Measurements from ENCODE around the gene DNAH6.
A peak's percentile ranks its signal among the peaks of the same experiment; 100 is the strongest.
"Not testable (repeated sequence)": the region's sequence is repeated elsewhere in the genome, so short reads cannot be mapped to it uniquely, and the experiment has no call there.

DNAH6 gene

DNA sequence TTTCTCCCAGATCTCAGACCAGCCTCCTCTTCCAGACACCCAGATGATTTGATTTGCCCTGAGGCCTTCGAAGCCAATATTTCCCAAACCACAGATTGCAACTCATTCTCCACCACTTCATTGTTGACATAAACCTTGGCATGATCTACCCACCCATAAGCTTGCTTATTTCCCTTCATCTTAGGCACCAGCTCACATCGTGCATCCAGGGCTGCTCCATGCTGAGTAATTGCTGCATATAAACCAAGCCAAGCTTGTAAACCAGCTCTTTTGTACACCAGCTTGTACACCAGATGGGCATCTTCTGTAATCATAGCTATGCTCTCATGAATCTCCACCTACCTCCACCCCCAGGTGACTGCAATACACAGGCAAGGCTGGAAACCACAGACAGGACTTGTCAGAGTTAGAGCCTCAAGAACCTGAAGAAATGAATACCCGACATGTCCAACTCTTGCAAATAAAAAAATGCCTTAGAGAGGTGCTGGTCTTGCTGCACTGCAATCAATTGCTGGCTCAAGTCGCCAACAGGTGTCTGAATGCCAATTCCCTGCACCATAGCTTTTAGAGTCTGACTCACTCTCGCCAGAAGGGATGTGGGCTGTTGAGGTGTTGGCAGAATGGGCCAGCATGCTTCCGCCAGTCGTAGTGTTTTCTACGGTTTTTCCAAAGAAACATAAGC lies 333.1 kb downstream of the DNAH6 start:
- Mint-ChIP-seq H3K36me3 (ENCODE audit: low read depth) (peaks cover 16% of the 10 kb centered on the region), H3K4me3 (no peak overlapping the region), H3K27ac (no peak overlapping the region), H3K4me1 (ENCODE audit: low read depth) (peaks cover 31% of the 10 kb centered on the region), H3K9me3 (peaks cover 19% of the 10 kb centered on the region), H3K27me3 (peaks cover 2% of the 10 kb centered on the region)
- intact Hi-C loops (cut with micrococcal nuclease) = loop anchor here (10.0 kb wide), 1 partner anchor 65 kb away; no protein-coding TSS in a partner anchor

DNA sequence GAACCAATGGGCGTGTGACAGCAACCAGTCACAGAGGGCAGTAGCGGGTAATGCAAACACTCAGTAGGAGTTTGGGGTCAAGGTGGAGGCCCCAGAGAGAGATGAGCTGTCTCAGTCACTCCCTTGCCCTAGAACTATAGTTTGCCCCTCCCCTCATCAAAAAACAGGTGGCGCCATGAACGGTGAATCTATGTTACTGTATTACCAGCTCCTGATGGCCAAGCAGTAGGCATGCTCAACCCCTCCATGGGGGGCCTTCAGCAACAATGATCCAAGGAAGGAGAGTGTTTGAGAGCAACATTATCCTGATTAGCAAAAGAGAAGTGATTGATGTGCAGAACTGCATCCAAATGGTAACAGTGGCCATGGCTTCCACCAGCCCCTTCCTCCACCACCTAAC lies 334.2 kb downstream of the DNAH6 start:
- no peak overlapping the region for H3K27ac Mint-ChIP-seq
- peaks cover 33% of the 10 kb centered on the region for H3K4me1 Mint-ChIP-seq (ENCODE audit: low read depth)
- H3K4me3 Mint-ChIP-seq = no peak overlapping the region
- H3K36me3 Mint-ChIP-seq (ENCODE audit: low read depth) = peaks cover 16% of the 10 kb centered on the region
- H3K9me3 Mint-ChIP-seq = peaks cover 19% of the 10 kb centered on the region
- peaks cover 2% of the 10 kb centered on the region for H3K27me3 Mint-ChIP-seq
- intact Hi-C loops (cut with micrococcal nuclease) = no loop called here

- peaks cover 2% of the 10 kb centered on the region for H3K27me3 Mint-ChIP-seq
- intact Hi-C loops (cut with micrococcal nuclease) = no loop called here
- peaks cover 19% of the 10 kb centered on the region for H3K9me3 Mint-ChIP-seq
- no peak overlapping the region for H3K4me3 Mint-ChIP-seq
- H3K4me1 Mint-ChIP-seq (ENCODE audit: low read depth) = peaks cover 32% of the 10 kb centered on the region
- H3K27ac Mint-ChIP-seq = no peak overlapping the region
- H3K36me3 Mint-ChIP-seq (ENCODE audit: low read depth) = peaks cover 16% of the 10 kb centered on the region
Measured at GRCh38 chr2:84851876-84852275, 335.6 kb downstream of the DNAH6 start.

GRCh38 chr2:84854850-84855249 lies 338.6 kb downstream of the DNAH6 start:
- H3K4me3 Mint-ChIP-seq = no peak overlapping the region
- peaks cover 42% of the 10 kb centered on the region for H3K4me1 Mint-ChIP-seq (ENCODE audit: low read depth)
- H3K9me3 Mint-ChIP-seq = peaks cover 19% of the 10 kb centered on the region
- peaks cover 2% of the 10 kb centered on the region for H3K27me3 Mint-ChIP-seq
- intact Hi-C loops (cut with micrococcal nuclease) = no loop called here
- H3K36me3 Mint-ChIP-seq (ENCODE audit: low read depth) = peaks cover 16% of the 10 kb centered on the region
- no peak overlapping the region for H3K27ac Mint-ChIP-seq

GRCh38 chr2:84855731-84856130 lies 339.4 kb downstream of the DNAH6 start:
- H3K4me3 Mint-ChIP-seq = no peak overlapping the region

DNA sequence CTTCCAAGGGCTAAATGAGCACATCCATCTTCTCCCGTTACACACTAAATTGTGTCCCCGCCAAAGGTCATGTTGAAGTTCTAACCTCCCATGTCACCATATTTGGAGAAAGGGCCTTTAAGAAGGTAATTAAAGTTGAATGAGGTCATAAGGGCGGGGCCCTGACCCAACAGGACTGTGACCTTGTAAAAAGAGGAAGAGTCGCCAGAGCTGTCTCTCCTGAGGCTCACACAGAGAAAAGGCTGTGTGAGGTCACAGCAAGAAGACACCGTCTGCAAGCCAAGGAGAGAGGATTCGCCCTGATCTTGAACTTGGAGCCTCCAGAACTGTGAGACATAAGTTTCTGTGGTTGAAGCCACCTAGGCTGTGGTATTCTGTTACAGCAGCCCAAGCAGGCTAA lies 340.5 kb downstream of the DNAH6 start:
- peaks cover 42% of the 10 kb centered on the region for H3K4me1 Mint-ChIP-seq (ENCODE audit: low read depth)
- peaks cover 18% of the 10 kb centered on the region for H3K9me3 Mint-ChIP-seq
- H3K36me3 Mint-ChIP-seq (ENCODE audit: low read depth) = peaks cover 16% of the 10 kb centered on the region
- H3K27me3 Mint-ChIP-seq = peaks cover 2% of the 10 kb centered on the region
- intact Hi-C loops (cut with micrococcal nuclease) = no loop called here
- H3K4me3 Mint-ChIP-seq = no peak overlapping the region
- peak overlapping the region; percentile 40 for H3K27ac Mint-ChIP-seq

More at GRCh38 chr2:84855731-84856130, 339.4 kb downstream of the DNAH6 start:
- Mint-ChIP-seq H3K4me1 (ENCODE audit: low read depth) (peaks cover 42% of the 10 kb centered on the region), H3K9me3 (peaks cover 19% of the 10 kb centered on the region), H3K27ac (no peak overlapping the region), H3K27me3 (peaks cover 2% of the 10 kb centered on the region), H3K36me3 (ENCODE audit: low read depth) (peaks cover 16% of the 10 kb centered on the region)
- intact Hi-C loops (cut with micrococcal nuclease) = no loop called here

GRCh38 chr2:84857566-84857965 lies 341.3 kb downstream of the DNAH6 start:
- H3K36me3 Mint-ChIP-seq (ENCODE audit: low read depth) = peaks cover 9% of the 10 kb centered on the region
- intact Hi-C loops (cut with micrococcal nuclease) = no loop called here
- H3K27ac Mint-ChIP-seq = peak overlapping the region; percentile 40
- no peak overlapping the region for H3K4me3 Mint-ChIP-seq
- peaks cover 42% of the 10 kb centered on the region for H3K4me1 Mint-ChIP-seq (ENCODE audit: low read depth)
- H3K9me3 Mint-ChIP-seq = peaks cover 11% of the 10 kb centered on the region
- H3K27me3 Mint-ChIP-seq = peaks cover under 1% of the 10 kb centered on the region

- no peak overlapping the region for H3K4me3 Mint-ChIP-seq
- H3K4me1 Mint-ChIP-seq (ENCODE audit: low read depth) = peaks cover 42% of the 10 kb centered on the region
- peak overlapping the region; percentile 40 for H3K27ac Mint-ChIP-seq
Measured at GRCh38 chr2:84858123-84858522, 341.8 kb downstream of the DNAH6 start.

GRCh38 chr2:84858937-84859336 lies 342.6 kb downstream of the DNAH6 start:
- H3K4me3 Mint-ChIP-seq = no peak overlapping the region
- intact Hi-C loops (cut with micrococcal nuclease) = no loop called here

More at GRCh38 chr2:84858123-84858522, 341.8 kb downstream of the DNAH6 start:
- Mint-ChIP-seq H3K27me3 (no peaks in the 10 kb centered on the region), H3K9me3 (peaks cover 5% of the 10 kb centered on the region), H3K36me3 (ENCODE audit: low read depth) (peaks cover 4% of the 10 kb centered on the region)
- intact Hi-C loops (cut with micrococcal nuclease) = no loop called here

GRCh38 chr2:84861539-84861938 lies 345.2 kb downstream of the DNAH6 start:
- H3K36me3 Mint-ChIP-seq (ENCODE audit: low read depth) = no peaks in the 10 kb centered on the region
- peaks cover under 1% of the 10 kb centered on the region for H3K27me3 Mint-ChIP-seq
- no peaks in the 10 kb centered on the region for H3K9me3 Mint-ChIP-seq
- intact Hi-C loops (cut with micrococcal nuclease) = no loop called here
- H3K4me1 Mint-ChIP-seq (ENCODE audit: low read depth) = peaks cover 26% of the 10 kb centered on the region
- no peak overlapping the region for H3K4me3 Mint-ChIP-seq
- peak overlapping the region; percentile 2 for H3K27ac Mint-ChIP-seq

More at GRCh38 chr2:84858937-84859336, 342.6 kb downstream of the DNAH6 start:
- Mint-ChIP-seq H3K27me3 (no peaks in the 10 kb centered on the region), H3K9me3 (no peaks in the 10 kb centered on the region), H3K27ac (no peak overlapping the region), H3K36me3 (ENCODE audit: low read depth) (no peaks in the 10 kb centered on the region), H3K4me1 (ENCODE audit: low read depth) (peaks cover 42% of the 10 kb centered on the region)

- Mint-ChIP-seq H3K27ac (peak overlapping the region; percentile 2), H3K9me3 (no peaks in the 10 kb centered on the region), H3K27me3 (peaks cover 4% of the 10 kb centered on the region), H3K4me1 (ENCODE audit: low read depth) (peaks cover 22% of the 10 kb centered on the region), H3K36me3 (ENCODE audit: low read depth) (no peaks in the 10 kb centered on the region), H3K4me3 (no peak overlapping the region)
- intact Hi-C loops (cut with micrococcal nuclease) = no loop called here
Measured at GRCh38 chr2:84862006-84862405, 345.7 kb downstream of the DNAH6 start.

GRCh38 chr2:84865181-84865783 lies 349.0 kb downstream of the DNAH6 start:
- Mint-ChIP-seq H3K36me3 (ENCODE audit: low read depth) (peaks cover 7% of the 10 kb centered on the region), H3K27me3 (peaks cover 6% of the 10 kb centered on the region), H3K4me3 (no peak overlapping the region), H3K9me3 (no peaks in the 10 kb centered on the region), H3K4me1 (ENCODE audit: low read depth) (no peaks in the 10 kb centered on the region), H3K27ac (no peak overlapping the region)
- intact Hi-C loops (cut with micrococcal nuclease) = loop anchor here (1.0 kb wide), 2 partner anchors 62 to 370 kb away; no protein-coding TSS in a partner anchor

DNA sequence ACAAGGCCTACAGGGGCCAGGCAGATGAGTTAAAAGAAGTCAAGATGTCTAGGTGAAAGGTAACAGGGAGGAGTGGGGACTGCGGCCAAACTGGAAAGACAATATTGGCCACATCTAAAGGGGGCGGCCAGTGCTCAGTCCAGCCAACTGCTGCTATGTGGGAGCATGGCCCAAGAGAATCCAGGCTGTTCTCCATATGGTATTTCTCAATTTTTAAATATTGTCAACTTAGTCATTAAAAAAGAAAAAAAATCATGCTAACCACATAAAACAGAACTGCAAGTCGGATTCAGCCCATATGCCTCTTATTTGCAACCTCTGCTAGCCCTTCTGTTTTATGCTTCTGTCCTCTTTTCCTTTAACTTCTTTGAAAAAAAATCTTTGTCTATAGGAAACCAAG lies 349.8 kb downstream of the DNAH6 start:
- no peak overlapping the region for H3K27ac Mint-ChIP-seq
- H3K27me3 Mint-ChIP-seq = peaks cover 9% of the 10 kb centered on the region
- H3K9me3 Mint-ChIP-seq = no peaks in the 10 kb centered on the region
- no peaks in the 10 kb centered on the region for H3K4me1 Mint-ChIP-seq (ENCODE audit: low read depth)
- intact Hi-C loops (cut with micrococcal nuclease) = no loop called here
- H3K36me3 Mint-ChIP-seq (ENCODE audit: low read depth) = peaks cover 12% of the 10 kb centered on the region
- H3K4me3 Mint-ChIP-seq = no peak overlapping the region

GRCh38 chr2:84868327-84868726 lies 352.0 kb downstream of the DNAH6 start:
- H3K27ac Mint-ChIP-seq; H3K27me3 Mint-ChIP-seq; H3K4me1 Mint-ChIP-seq (ENCODE audit: low read depth); H3K9me3 Mint-ChIP-seq; H3K4me3 Mint-ChIP-seq; intact Hi-C loops (cut with micrococcal nuclease): not testable (repeated sequence)
- H3K36me3 Mint-ChIP-seq (ENCODE audit: low read depth) = peaks cover 12% of the 10 kb centered on the region

Measured in dendritic cell treated with granulocyte-macrophage colony-stimulating factor and Interleukin-4, amounts not matched to agents 40 ng/mL and 50 ng/mL, for 4 days (primary cell).